Measurements from ENCODE around the gene UNC5B. TPM values are rescaled to one million over a fixed set of nuclear protein-coding genes. Genes with fewer than 3 reads are reported as not detected.
"Not testable (repeated sequence)": the region's sequence is repeated elsewhere in the genome, so short reads cannot be mapped to it uniquely, and the experiment has no call there.

Gene UNC5B
- total RNA-seq, 1 donor from 2014 or later, result 231 TPM

DNA sequence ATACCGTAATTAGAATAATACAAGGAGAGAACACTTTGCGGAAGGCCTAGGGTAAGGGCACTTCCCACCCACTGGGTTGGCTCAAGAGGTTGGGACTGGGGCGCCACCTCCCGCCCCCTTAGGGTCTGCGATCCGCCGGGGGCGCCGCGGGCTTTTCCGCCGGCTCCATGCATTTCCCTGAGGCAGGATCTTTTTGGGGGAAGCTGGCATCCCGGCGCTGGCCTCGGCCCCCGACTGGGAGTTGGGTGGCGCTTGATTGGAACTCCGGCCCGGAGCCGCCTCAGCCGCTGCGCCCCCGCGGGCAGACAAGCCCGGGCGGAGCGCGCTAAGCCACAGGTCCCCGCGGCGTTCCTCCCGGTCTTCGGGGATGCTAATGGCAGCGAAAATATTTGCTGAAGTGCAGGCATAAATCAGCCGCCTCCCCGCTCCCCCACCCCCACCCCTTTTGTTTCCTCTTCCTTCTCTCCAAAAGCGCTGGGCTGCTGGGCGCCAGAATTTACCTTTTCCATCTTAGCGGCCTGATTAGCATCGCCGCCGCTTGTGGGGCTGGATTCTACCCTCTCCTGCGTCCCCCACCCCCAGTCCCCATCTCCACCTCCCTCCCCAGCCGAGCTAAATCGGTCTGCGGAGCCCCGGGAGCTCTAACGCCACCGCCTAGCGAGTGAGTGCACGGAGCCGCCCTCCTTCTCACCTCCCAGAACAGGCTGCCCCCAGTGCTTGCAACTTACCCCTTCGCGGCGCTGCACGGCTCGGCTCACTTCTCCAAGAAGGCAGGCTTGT lies 5.1 kb downstream of the UNC5B start:
- H3K4me1 Mint-ChIP-seq (ENCODE audit: unreplicated experiment), result peaks cover 62% of the 10 kb centered on the region
- no peaks in the 10 kb centered on the region for H3K9me3 Mint-ChIP-seq (ENCODE audit: unreplicated experiment)
- TF ChIP-seq, protein P1, sequence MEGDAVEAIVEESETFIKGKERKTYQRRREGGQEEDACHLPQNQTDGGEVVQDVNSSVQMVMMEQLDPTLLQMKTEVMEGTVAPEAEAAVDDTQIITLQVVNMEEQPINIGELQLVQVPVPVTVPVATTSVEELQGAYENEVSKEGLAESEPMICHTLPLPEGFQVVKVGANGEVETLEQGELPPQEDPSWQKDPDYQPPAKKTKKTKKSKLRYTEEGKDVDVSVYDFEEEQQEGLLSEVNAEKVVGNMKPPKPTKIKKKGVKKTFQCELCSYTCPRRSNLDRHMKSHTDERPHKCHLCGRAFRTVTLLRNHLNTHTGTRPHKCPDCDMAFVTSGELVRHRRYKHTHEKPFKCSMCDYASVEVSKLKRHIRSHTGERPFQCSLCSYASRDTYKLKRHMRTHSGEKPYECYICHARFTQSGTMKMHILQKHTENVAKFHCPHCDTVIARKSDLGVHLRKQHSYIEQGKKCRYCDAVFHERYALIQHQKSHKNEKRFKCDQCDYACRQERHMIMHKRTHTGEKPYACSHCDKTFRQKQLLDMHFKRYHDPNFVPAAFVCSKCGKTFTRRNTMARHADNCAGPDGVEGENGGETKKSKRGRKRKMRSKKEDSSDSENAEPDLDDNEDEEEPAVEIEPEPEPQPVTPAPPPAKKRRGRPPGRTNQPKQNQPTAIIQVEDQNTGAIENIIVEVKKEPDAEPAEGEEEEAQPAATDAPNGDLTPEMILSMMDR (IDR thresholded peaks at IDR 0.05; ENCODE audit: unreplicated experiment), result no peak
- H3K36me3 Mint-ChIP-seq (ENCODE audit: low read depth, unreplicated experiment), result peaks cover 23% of the 10 kb centered on the region
- DNase-seq (ENCODE audit: low spot score), result no peak
- H3K27ac Mint-ChIP-seq (ENCODE audit: unreplicated experiment), result no peak overlapping the region
- H3K27me3 Mint-ChIP-seq (ENCODE audit: unreplicated experiment), result peaks cover 11% of the 10 kb centered on the region
- peak overlapping the region; percentile 100 for H3K4me3 Mint-ChIP-seq (ENCODE audit: unreplicated experiment)

DNA sequence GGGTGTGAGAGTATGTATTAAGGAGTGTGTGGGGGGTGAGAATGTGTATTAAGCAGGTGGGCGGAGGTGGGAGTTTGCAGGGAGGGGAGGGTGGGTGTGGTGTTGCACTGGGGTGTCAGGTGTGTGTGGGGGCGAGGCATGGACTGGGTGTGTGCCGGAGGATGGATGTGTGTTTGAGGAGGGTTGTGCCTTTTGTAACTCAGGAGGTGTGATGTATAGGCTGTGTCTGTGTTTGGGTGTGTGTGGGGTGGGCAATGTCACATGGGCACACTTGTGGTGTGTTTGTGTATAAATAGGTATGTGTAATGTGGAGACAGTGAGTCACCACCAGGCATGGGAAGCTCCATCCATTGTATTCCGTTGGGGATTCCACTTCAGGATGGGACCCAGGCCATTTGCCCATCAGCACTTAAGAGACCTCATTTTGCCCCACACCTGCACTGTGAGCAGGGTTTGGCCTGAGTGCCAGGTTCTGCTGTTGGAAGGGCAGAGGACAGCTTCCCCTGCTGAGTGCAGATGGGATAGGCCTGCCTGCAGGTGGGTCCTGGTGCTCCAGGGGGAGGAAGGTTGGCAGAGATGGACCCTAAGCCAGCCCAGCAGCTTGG lies 5.8 kb downstream of the UNC5B start:
- H3K4me1 Mint-ChIP-seq (ENCODE audit: unreplicated experiment), result peaks cover 68% of the 10 kb centered on the region
- H3K4me3 Mint-ChIP-seq (ENCODE audit: unreplicated experiment), result peak overlapping the region; percentile 100
- peaks cover 23% of the 10 kb centered on the region for H3K36me3 Mint-ChIP-seq (ENCODE audit: low read depth, unreplicated experiment)
- DNase-seq (ENCODE audit: low spot score), result no peak
- no peak overlapping the region for H3K27ac Mint-ChIP-seq (ENCODE audit: unreplicated experiment)
- TF ChIP-seq, protein P1 (IDR thresholded peaks at IDR 0.05; ENCODE audit: unreplicated experiment), result no peak
- H3K27me3 Mint-ChIP-seq (ENCODE audit: unreplicated experiment), result peaks cover 12% of the 10 kb centered on the region
- H3K9me3 Mint-ChIP-seq (ENCODE audit: unreplicated experiment), result no peaks in the 10 kb centered on the region

DNA sequence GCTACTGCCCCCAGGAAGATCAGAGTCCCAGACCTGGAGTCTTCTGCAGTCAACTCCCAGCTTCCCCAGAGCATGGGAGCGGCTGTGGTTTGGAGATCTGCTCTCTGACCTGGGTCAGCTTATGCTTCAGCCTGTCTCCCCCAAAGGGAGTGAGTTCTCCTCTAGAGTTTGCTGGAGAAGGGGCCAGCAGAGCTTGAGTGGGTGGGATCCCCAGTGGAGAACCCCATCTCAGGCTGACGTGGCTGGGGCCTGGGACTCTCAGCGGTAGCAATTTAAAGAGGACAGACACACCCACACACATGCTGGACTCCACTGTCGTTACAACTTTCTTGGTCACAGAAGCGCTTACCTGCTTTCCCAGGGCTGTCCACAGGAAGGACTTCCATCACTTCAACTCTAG lies 6.3 kb downstream of the UNC5B start:
- H3K4me3 Mint-ChIP-seq (ENCODE audit: unreplicated experiment), result no peak overlapping the region
- H3K9me3 Mint-ChIP-seq (ENCODE audit: unreplicated experiment), result no peaks in the 10 kb centered on the region
- peaks cover 12% of the 10 kb centered on the region for H3K27me3 Mint-ChIP-seq (ENCODE audit: unreplicated experiment)
- peaks cover 72% of the 10 kb centered on the region for H3K4me1 Mint-ChIP-seq (ENCODE audit: unreplicated experiment)
- no peak for DNase-seq (ENCODE audit: low spot score)
- TF ChIP-seq, protein P1 (IDR thresholded peaks at IDR 0.05; ENCODE audit: unreplicated experiment), result no peak
- H3K27ac Mint-ChIP-seq (ENCODE audit: unreplicated experiment), result no peak overlapping the region
- peaks cover 22% of the 10 kb centered on the region for H3K36me3 Mint-ChIP-seq (ENCODE audit: low read depth, unreplicated experiment)

DNA sequence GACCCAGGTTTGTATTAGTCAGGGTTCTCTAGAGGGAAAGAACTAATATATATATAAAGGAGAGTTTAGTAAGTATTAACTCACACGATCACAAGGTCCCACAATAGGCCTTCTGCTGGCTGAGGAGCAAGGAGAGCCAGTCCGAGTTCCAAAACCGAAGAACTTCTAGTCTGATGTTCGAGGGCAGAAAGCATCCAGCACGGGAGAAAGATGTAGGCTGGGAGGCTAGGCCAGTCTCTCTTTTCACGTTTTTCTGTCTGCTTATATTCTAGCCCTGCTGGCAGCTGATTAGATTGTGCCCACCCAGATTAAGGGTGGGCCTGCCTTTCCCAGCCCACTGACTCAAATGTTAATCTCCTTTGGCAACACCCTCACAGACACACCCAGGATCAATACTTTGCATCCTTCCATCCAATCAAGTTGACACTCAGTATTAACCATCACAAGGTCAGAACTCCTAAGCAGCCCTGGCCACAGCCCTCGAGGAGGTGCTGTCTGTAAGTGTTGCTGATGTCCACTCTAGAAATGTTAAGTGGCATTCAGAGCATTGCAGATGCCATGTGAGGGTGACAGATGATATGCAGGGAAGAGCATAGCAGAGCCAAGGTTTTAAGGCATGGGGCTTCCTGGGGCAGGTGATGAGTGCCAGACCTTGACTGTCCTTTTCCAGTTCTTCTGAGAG lies 7.0 kb downstream of the UNC5B start:
- Mint-ChIP-seq H3K4me3 (ENCODE audit: unreplicated experiment) (peak overlapping the region; percentile 73), H3K36me3 (ENCODE audit: low read depth, unreplicated experiment) (peaks cover 15% of the 10 kb centered on the region), H3K4me1 (ENCODE audit: unreplicated experiment) (peaks cover 73% of the 10 kb centered on the region)
- H3K9me3 Mint-ChIP-seq (ENCODE audit: unreplicated experiment); H3K27ac Mint-ChIP-seq (ENCODE audit: unreplicated experiment); H3K27me3 Mint-ChIP-seq (ENCODE audit: unreplicated experiment); DNase-seq (ENCODE audit: low spot score): not testable (repeated sequence)

DNA sequence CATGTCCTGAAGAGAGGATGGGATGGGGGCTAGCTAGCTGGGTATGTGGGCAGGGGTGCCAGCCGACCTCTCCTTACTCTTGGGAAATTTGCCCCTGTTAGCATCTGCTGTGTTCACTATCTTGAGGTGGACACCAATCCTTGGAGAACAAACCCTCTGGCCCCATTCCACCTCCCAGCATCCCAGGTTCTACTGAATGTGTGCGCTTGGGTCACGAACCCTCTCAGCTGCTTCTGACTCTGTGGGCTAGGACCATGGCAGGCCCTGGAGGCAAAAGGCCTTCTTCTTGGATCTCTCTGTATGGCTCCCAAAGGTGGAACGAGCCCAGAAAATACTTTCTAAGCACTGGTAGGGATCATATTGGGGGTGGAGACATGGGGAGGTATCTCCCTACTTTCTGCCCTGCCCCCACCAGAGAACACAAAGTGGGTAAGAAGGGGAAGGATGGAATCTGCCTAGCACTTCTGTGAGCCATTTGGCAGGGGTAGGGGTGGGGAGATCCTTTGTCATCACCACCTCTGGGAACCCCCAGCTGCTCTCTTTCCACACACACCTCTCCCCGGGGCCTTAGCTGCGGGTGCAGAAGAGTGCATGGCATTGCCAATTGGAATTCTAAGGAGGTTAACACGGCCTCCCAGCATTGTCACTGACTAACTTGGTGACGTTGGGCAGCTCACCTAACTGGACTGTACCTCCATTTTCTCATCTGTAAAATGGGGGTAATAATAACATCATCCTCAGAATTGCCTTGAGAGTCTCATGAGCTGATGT lies 7.7 kb downstream of the UNC5B start:
- Mint-ChIP-seq H3K27ac (ENCODE audit: unreplicated experiment) (no peak overlapping the region), H3K9me3 (ENCODE audit: unreplicated experiment) (no peaks in the 10 kb centered on the region), H3K36me3 (ENCODE audit: low read depth, unreplicated experiment) (peaks cover 13% of the 10 kb centered on the region), H3K4me3 (ENCODE audit: unreplicated experiment) (peak overlapping the region; percentile 25), H3K4me1 (ENCODE audit: unreplicated experiment) (peaks cover 70% of the 10 kb centered on the region), H3K27me3 (ENCODE audit: unreplicated experiment) (peaks cover 8% of the 10 kb centered on the region)
- no peak for DNase-seq (ENCODE audit: low spot score)
- TF ChIP-seq, protein P1 (IDR thresholded peaks at IDR 0.05; ENCODE audit: unreplicated experiment), result no peak
